Adrenal gland (tissue), 12 donors: ENCODE results near the gene DCN. TPM values are rescaled to one million over a fixed set of nuclear protein-coding genes. Genes with fewer than 3 reads are reported as not detected.

ENCODE experiments used
- DNase-seq, 7 donors: peaks; one replicate each; pipeline ENCODE4 v3.0.0-alpha.2; 2019 to 2020
- H3K27ac ChIP-seq, 5 donors: fragments of 200-600 bp; sonication (generic) in 4 of 5; 1 replicate in 3 of 5; 2 replicates in 2 of 5; pipeline versions ENCODE4 v1.5.1 to v1.8.0; 2016 to 2020; ENCODE audit warnings: mild to moderate bottlenecking in 1 of 5
- H3K27me3 ChIP-seq: fragments of 200-600 bp; 2 replicates; pipeline ENCODE4 v1.8.0; 2021
- H3K36me3 ChIP-seq, 2 donors: fragments of 200-600 bp; replicated peaks in 1 of 2; 1 replicate in 1 of 2; 2 replicates in 1 of 2; pipeline versions ENCODE4 v1.5.1 to v1.8.0; 2018 to 2022
- H3K4me1 ChIP-seq, 2 donors: fragments of 200-600 bp; replicated peaks in 1 of 2; 1 replicate in 1 of 2; 2 replicates in 1 of 2; pipeline versions ENCODE4 v1.5.1 to v1.8.0; 2018 to 2021
- H3K4me3 ChIP-seq, 4 donors: fragments of 200-600 bp; sonication (generic) in 3 of 4; one replicate each; pipeline ENCODE4 v1.5.1; 2016 to 2018
- H3K9me3 ChIP-seq, 3 donors: fragments of 200-600 bp; sonication (generic) in 1 of 3; replicated peaks in 1 of 3; 1 replicate in 2 of 3; 2 replicates in 1 of 3; pipeline versions ENCODE4 v1.5.1 to v1.8.0; 2016 to 2021
- POLR2A ChIP-seq, 2 donors: fragments of 450-650 bp; IDR thresholded peaks; one replicate each; pipeline ENCODE4 v1.6.1; 2017; ENCODE audit warnings: antibody characterized with exemption in 2 of 2, mild to moderate bottlenecking in 2 of 2, moderate library complexity in 1 of 2
- WGBS, 4 donors: extraction: QIAGEN DNeasy Blood & Tissue Kit in 2 of 4; methylation state at CpG; one replicate each; pipeline versions ENCODE4 v1.1.5 to v1.1.7; 2013 to 2017; 5-methylcytosine and 5-hydroxymethylcytosine counted together
- intact Hi-C, 2 donors: fragments of 100-400 bp; cut with DNase I; formaldehyde crosslinking; loops; one replicate each; pipeline versions ENCODE4 v1.14.1 to v1.15.0; 2022 to 2023
- polyA plus RNA-seq, 3 donors: library from polyadenylated mRNA; stranded (reverse); fragments of 200-250 nt in 2 of 3; fragments of 350-450 nt in 1 of 3; fragmentation: Illumina TruSeq in 1 of 3; extraction: RNeasy Lipid Tissue Mini Kit (QIAGEN cat#74804) in 1 of 3; gene quantifications; one replicate each; pipeline ENCODE4 v1.2.3, GENCODE V29; 2013 to 2014
- total RNA-seq, 9 donors: library from RNA; depleted of rRNA in 4 of 9; stranded (reverse); fragments of >200 nt in 4 of 9; fragments of 120-200 nt in 1 of 9; fragmentation: NEBNext Ultra II Directional in 1 of 9; extraction: Animal tissue kit (Norgen Biotek cat#: 25700) in 1 of 9; gene quantifications; one replicate each; pipeline versions ENCODE4 v1.1.0 to v1.2.4, GENCODE V29; 2013 to 2023
- TF ChIP-seq, protein P1 (sequence below), 6 experiments: fragments of 450-650 bp in 4 of 6; fragments of 200-600 bp in 2 of 6; sonication (generic) in 1 of 6; IDR thresholded peaks; 1 replicate in 5 of 6; 2 replicates in 1 of 6; pipeline versions ENCODE4 v1.5.1 to v1.8.0; 2016 to 2021; ENCODE audit warnings: antibody characterized with exemption in 6 of 6, mild to moderate bottlenecking in 2 of 6, moderate library complexity in 1 of 6
- donor health status: healthy with polysubstance abuse.
- donor health status: Bipolar disorder and iron deficiency.
- donor health status: DM: yes; HTN: yes; CAD: no.
- donor health status: DM: no; HTN: no; CAD: no.
- donor health status: DM: no; HTN: no; CAD: no.
- donor health status: DM: yes; HTN: yes; CAD: no.

The DCN gene
- total and polyA plus RNA-seq, 12 donors: 234 to 2,358 (median 970) TPM

DNA sequence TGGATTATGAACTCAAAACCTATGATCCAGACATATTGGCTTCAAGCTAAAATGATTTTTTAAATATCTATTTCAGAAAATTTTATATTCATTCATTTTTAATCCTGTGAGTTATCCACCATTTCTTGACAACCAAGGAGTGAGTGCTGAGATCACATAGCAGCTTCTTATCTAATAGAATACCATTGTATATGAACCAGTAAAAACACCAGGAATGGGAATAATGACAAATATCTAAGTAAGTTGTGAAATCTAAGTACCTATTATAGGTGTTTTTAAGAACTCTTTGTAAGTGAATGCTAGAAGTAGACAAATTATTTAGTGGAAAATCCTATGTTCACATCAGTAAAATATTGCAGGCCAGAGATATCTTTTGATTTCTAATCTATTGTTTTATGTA, 79.5 kb downstream of the DCN start:
- no peaks in the 10 kb centered on the region for H3K36me3 ChIP-seq
- no peaks in the 10 kb centered on the region for H3K4me1 ChIP-seq
- no peak for DNase-seq
- TF ChIP-seq, protein P1, sequence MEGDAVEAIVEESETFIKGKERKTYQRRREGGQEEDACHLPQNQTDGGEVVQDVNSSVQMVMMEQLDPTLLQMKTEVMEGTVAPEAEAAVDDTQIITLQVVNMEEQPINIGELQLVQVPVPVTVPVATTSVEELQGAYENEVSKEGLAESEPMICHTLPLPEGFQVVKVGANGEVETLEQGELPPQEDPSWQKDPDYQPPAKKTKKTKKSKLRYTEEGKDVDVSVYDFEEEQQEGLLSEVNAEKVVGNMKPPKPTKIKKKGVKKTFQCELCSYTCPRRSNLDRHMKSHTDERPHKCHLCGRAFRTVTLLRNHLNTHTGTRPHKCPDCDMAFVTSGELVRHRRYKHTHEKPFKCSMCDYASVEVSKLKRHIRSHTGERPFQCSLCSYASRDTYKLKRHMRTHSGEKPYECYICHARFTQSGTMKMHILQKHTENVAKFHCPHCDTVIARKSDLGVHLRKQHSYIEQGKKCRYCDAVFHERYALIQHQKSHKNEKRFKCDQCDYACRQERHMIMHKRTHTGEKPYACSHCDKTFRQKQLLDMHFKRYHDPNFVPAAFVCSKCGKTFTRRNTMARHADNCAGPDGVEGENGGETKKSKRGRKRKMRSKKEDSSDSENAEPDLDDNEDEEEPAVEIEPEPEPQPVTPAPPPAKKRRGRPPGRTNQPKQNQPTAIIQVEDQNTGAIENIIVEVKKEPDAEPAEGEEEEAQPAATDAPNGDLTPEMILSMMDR (IDR thresholded peaks at IDR 0.05): no peak
- no peak for TF ChIP-seq POLR2A (IDR thresholded peaks at IDR 0.05)
- no peaks in the 10 kb centered on the region for H3K27me3 ChIP-seq
- H3K27ac ChIP-seq: no peak overlapping the region
- no peaks in the 10 kb centered on the region for H3K9me3 ChIP-seq
- no peak overlapping the region for H3K4me3 ChIP-seq
- intact Hi-C loops: no loop called here

DNA sequence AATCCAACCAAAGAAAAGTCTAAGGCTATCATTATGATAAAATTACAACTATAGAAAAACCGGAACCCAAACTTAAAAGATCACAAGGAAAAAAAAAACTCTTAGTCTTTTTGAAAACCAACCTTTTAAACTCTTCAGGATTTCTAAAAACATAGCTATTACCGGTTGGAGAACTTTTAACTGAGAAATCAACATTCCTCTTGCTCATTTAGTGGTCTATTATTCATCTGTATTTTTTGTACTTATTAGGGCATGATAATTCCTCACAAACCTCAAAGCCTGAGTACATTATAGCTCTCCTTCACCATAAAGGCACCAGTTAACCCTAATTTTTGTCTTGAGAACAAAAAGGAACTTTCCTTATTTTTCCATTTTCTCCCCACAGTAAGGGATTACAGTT, 81.7 kb downstream of the DCN start:
- 69 to 75% (median 70%) methylated on average over 2 of the region's 2 CpGs for WGBS, 4 donors
- Histone ChIP-seq H3K27me3 (no peaks in the 10 kb centered on the region), H3K4me3 (no peak overlapping the region), H3K4me1 (no peaks in the 10 kb centered on the region), H3K36me3 (no peaks in the 10 kb centered on the region), H3K9me3 (no peaks in the 10 kb centered on the region), H3K27ac (no peak overlapping the region)
- intact Hi-C loops: no loop called here
- TF ChIP-seq POLR2A (IDR thresholded peaks at IDR 0.05): no peak
- TF ChIP-seq, protein P1 (IDR thresholded peaks at IDR 0.05): no peak
- DNase-seq: no peak

GRCh38 chr12:91099836-91100235, 82.8 kb downstream of the DCN start:
- Histone ChIP-seq H3K27me3 (no peaks in the 10 kb centered on the region), H3K9me3 (no peaks in the 10 kb centered on the region), H3K27ac (no peak overlapping the region), H3K4me1 (no peaks in the 10 kb centered on the region), H3K36me3 (no peaks in the 10 kb centered on the region), H3K4me3 (no peak overlapping the region)
- no peak for DNase-seq
- intact Hi-C loops: no loop called here
- TF ChIP-seq POLR2A (IDR thresholded peaks at IDR 0.05): no peak
- TF ChIP-seq, protein P1 (IDR thresholded peaks at IDR 0.05): no peak
- 57 to 73% (median 64%) methylated on average over 2 of the region's 2 CpGs for WGBS, 4 donors

- TF ChIP-seq, protein P1 (IDR thresholded peaks at IDR 0.05): no peak
- no peak for TF ChIP-seq POLR2A (IDR thresholded peaks at IDR 0.05)
- no peak for DNase-seq
- H3K9me3 ChIP-seq: no peaks in the 10 kb centered on the region
- no peaks in the 10 kb centered on the region for H3K4me1 ChIP-seq
- H3K36me3 ChIP-seq: no peaks in the 10 kb centered on the region
- intact Hi-C loops: no loop called here
- no peaks in the 10 kb centered on the region for H3K27me3 ChIP-seq
- WGBS, 4 donors: 42 to 45% (median 44%) methylated on average over 2 of the region's 2 CpGs
- H3K4me3 ChIP-seq: no peak overlapping the region
- no peak overlapping the region for H3K27ac ChIP-seq
These were observed 83.3 kb downstream of the DCN start for GRCh38 chr12:91099341-91099740.
